ENCODE data around the gene ATP9B. TPM values are rescaled to one million over a fixed set of nuclear protein-coding genes. Genes with fewer than 3 reads are reported as not detected.

ATP9B gene
- total RNA-seq, 2 experiments from 2014 or later, result 61.9 to 63.5 TPM

GRCh38 chr18:79275992-79276391 is 206.8 kb downstream of the ATP9B start:
- Mint-ChIP-seq H3K27me3 (no peaks in the 10 kb centered on the region), H3K4me1 (ENCODE audit: low read depth) (no peaks in the 10 kb centered on the region), H3K4me3 (no peak overlapping the region), H3K9me3 (no peaks in the 10 kb centered on the region), H3K27ac (no peak overlapping the region), H3K36me3 (ENCODE audit: low read depth) (peaks cover 89% of the 10 kb centered on the region)
- Histone ChIP-seq H3K27me3 (ENCODE audit: control insufficient read depth in 1 of 2, insufficient read depth in 2 of 2, low read length in 2 of 2) (no peaks in the 10 kb centered on the region), H3K9me3 (ENCODE audit: control insufficient read depth in 1 of 2, insufficient read depth in 1 of 2, low read length in 2 of 2) (no peaks in the 10 kb centered on the region), H3K36me3 (ENCODE audit: insufficient read depth, low read length) (peaks cover 28% of the 10 kb centered on the region), H3K27ac (ENCODE audit: low read depth in 1 of 2, low read length in 2 of 2) (no peak overlapping the region), H3K4me3 (ENCODE audit: low read length) (no peak overlapping the region), H3K4me1 (ENCODE audit: insufficient read depth, low read length) (peaks cover 7% of the 10 kb centered on the region)
- ChIA-PET CTCF (no interaction called here), POLR2A (no interaction called here)
- DNase-seq (peak in 1 of 14 experiments; percentile 33), ATAC-seq (ENCODE audit: poor library complexity) (no peak)
- intact Hi-C loops (cut with DNase I, micrococcal nuclease), result no loop called here
- TF ChIP-seq CTCF (IDR thresholded peaks at IDR 0.05), result no peak

- Mint-ChIP-seq H3K4me3 (no peak overlapping the region), H3K4me1 (ENCODE audit: low read depth) (no peaks in the 10 kb centered on the region), H3K9me3 (no peaks in the 10 kb centered on the region), H3K36me3 (ENCODE audit: low read depth) (peaks cover 94% of the 10 kb centered on the region), H3K27ac (no peak overlapping the region), H3K27me3 (no peaks in the 10 kb centered on the region)
- H3K4me3 ChIP-seq (ENCODE audit: low read length), result no peak overlapping the region
- H3K27me3 ChIP-seq (ENCODE audit: control insufficient read depth in 1 of 2, insufficient read depth in 2 of 2, low read length in 2 of 2), result no peaks in the 10 kb centered on the region
- no peaks in the 10 kb centered on the region for H3K9me3 ChIP-seq (ENCODE audit: control insufficient read depth in 1 of 2, insufficient read depth in 1 of 2, low read length in 2 of 2)
- no peak overlapping the region for H3K27ac ChIP-seq (ENCODE audit: low read depth in 1 of 2, low read length in 2 of 2)
- intact Hi-C loops (cut with DNase I, micrococcal nuclease), result no loop called here
- H3K36me3 ChIP-seq (ENCODE audit: insufficient read depth, low read length), result peaks cover 36% of the 10 kb centered on the region
- no peak for DNase-seq
- ChIA-PET POLR2A (no interaction called here), CTCF (no interaction called here)
- peaks cover 7% of the 10 kb centered on the region for H3K4me1 ChIP-seq (ENCODE audit: insufficient read depth, low read length)
- no peak for ATAC-seq (ENCODE audit: poor library complexity)
- no peak for TF ChIP-seq CTCF (IDR thresholded peaks at IDR 0.05)
These were observed 209.7 kb downstream of the ATP9B start for GRCh38 chr18:79278896-79279295.

GRCh38 chr18:79283131-79283810 is 214.1 kb downstream of the ATP9B start:
- no peak for ATAC-seq (ENCODE audit: poor library complexity)
- Histone ChIP-seq H3K4me3 (ENCODE audit: low read length) (no peak overlapping the region), H3K27me3 (ENCODE audit: control insufficient read depth in 1 of 2, insufficient read depth in 2 of 2, low read length in 2 of 2) (no peaks in the 10 kb centered on the region), H3K4me1 (ENCODE audit: insufficient read depth, low read length) (no peaks in the 10 kb centered on the region), H3K27ac (ENCODE audit: low read depth in 1 of 2, low read length in 2 of 2) (no peak overlapping the region), H3K36me3 (ENCODE audit: insufficient read depth, low read length) (peaks cover 32% of the 10 kb centered on the region), H3K9me3 (ENCODE audit: control insufficient read depth in 1 of 2, insufficient read depth in 1 of 2, low read length in 2 of 2) (no peaks in the 10 kb centered on the region)
- ChIA-PET CTCF (no interaction called here), POLR2A (no interaction called here)
- intact Hi-C loops (cut with DNase I, micrococcal nuclease), result no loop called here
- H3K4me1 Mint-ChIP-seq (ENCODE audit: low read depth), result no peaks in the 10 kb centered on the region
- H3K4me3 Mint-ChIP-seq, result no peak overlapping the region
- no peak for DNase-seq
- no peak overlapping the region for H3K27ac Mint-ChIP-seq
- no peak for TF ChIP-seq CTCF (IDR thresholded peaks at IDR 0.05)
- peaks cover 70% of the 10 kb centered on the region for H3K36me3 Mint-ChIP-seq (ENCODE audit: low read depth)
- no peaks in the 10 kb centered on the region for H3K27me3 Mint-ChIP-seq
- no peaks in the 10 kb centered on the region for H3K9me3 Mint-ChIP-seq

Measured in CD4-positive, alpha-beta T cell (primary cell).